GM12878 (cell line): ENCODE data around the gene TET2. TPM values are rescaled to one million over a fixed set of nuclear protein-coding genes. Genes with fewer than 3 reads are reported as not detected.

Source experiments
- ATAC-seq: fragments of 200-7000 bp; cut with Tn5 transposase; 3 replicates; pipeline ENCODE4 v1.9.1; 2020; ENCODE audit warnings: mild to moderate bottlenecking, moderate library complexity
- BruUV-seq: library from RNA; stranded (reverse); fragments of 400-500 nt; replicated peaks from 2 replicates; lab custom pipeline; 2021; lab: Mats Ljungman, UMichigan
- CTCF ChIA-PET: fragments of 300-600 bp; sonication (Branson Sonifier 250); formaldehyde crosslinking; extraction: SDS; loops from one replicate; lab custom pipeline; 2021; ENCODE audit warnings: inconsistent platforms; lab: Yijun Ruan, JAX
- POLR2A ChIA-PET: fragments of 350-600 bp; formaldehyde crosslinking; extraction: SDS; loops from one replicate; lab custom pipeline; 2021; ENCODE audit warnings: inconsistent platforms; lab: Charles Lee
- RAD21 ChIA-PET: fragments of 300-600 bp; sonication (Branson Sonifier 250); formaldehyde crosslinking; loops from one replicate; lab custom pipeline; 2023; ENCODE audit warnings: antibody characterized with exemption; ENCODE audit not compliant: unreplicated experiment; lab: Charles Lee
- SMC1A ChIA-PET: fragments of 300-600 bp; sonication (Branson Sonifier 250); formaldehyde crosslinking; loops from one replicate; lab custom pipeline; 2023; ENCODE audit not compliant: unreplicated experiment, uncharacterized antibody; lab: Charles Lee
- DNase-seq: peaks from one replicate; pipeline ENCODE4 v3.0.0-alpha.2; 2011; ENCODE audit warnings: low read depth, low spot score
- FAIRE-seq: peaks from 3 replicates; lab custom pipeline; 2011; peaks lifted over from hg19 to GRCh38; lab: Jason Lieb, UNC
- H2AFZ ChIP-seq: 2 replicates; pipeline ENCODE4 v1.6.0; 2011; ENCODE audit warnings: low read depth, low read length, control low read depth; ENCODE audit not compliant: control insufficient read depth
- H3K27ac ChIP-seq: 2 replicates; pipeline ENCODE4 v1.5.1; 2011; ENCODE audit warnings: control low read depth; ENCODE audit not compliant: control insufficient read depth, insufficient read depth
- H3K27me3 ChIP-seq, 2 experiments: replicated peaks in 1 of 2; 2 replicates each; pipeline versions ENCODE4 v1.6.0 to v1.6.1; 2011; ENCODE audit warnings: low read length in 1 of 2; ENCODE audit not compliant: control insufficient read depth in 2 of 2, insufficient read depth in 2 of 2
- H3K36me3 ChIP-seq, 2 experiments: 2 replicates each; pipeline ENCODE4 v1.5.1; 2011; ENCODE audit warnings: low read length in 1 of 2; ENCODE audit not compliant: control insufficient read depth in 2 of 2, insufficient read depth in 2 of 2
- H3K4me1 ChIP-seq: 2 replicates; pipeline ENCODE4 v1.6.1; 2011; ENCODE audit warnings: mild to moderate bottlenecking, low read length, moderate library complexity, mixed read lengths; ENCODE audit not compliant: control insufficient read depth, insufficient read depth
- H3K4me2 ChIP-seq: 2 replicates; pipeline ENCODE4 v1.6.0; 2011; ENCODE audit warnings: control low read depth; ENCODE audit not compliant: control insufficient read depth, insufficient read depth
- H3K4me3 ChIP-seq: fragments of 200-600 bp; sonication (generic); 2 replicates; pipeline ENCODE4 v1.5.1; 2016
- H3K79me2 ChIP-seq: 2 replicates; pipeline ENCODE4 v1.6.0; 2011; ENCODE audit warnings: low read length; ENCODE audit not compliant: control insufficient read depth, insufficient read depth
- H3K9ac ChIP-seq: 2 replicates; pipeline ENCODE4 v1.8.0; 2011; ENCODE audit warnings: low read length, control low read depth, mixed read lengths; ENCODE audit not compliant: control insufficient read depth, insufficient read depth
- H3K9me3 ChIP-seq: replicated peaks from 3 replicates; pipeline ENCODE4 v1.5.1; 2011; ENCODE audit warnings: mild to moderate bottlenecking, low read length; ENCODE audit not compliant: control insufficient read depth, insufficient read depth
- H4K20me1 ChIP-seq: 2 replicates; pipeline ENCODE4 v1.6.0; 2011; ENCODE audit not compliant: control insufficient read depth, insufficient read depth
- CBX5 ChIP-seq: sonication (generic); IDR thresholded peaks from 2 replicates; pipeline ENCODE4 v1.6.1; 2016; ENCODE audit warnings: low read depth, moderate library complexity, mild to moderate bottlenecking, inconsistent platforms
- DPF2 ChIP-seq: fragments of 450-650 bp; IDR thresholded peaks from 2 replicates; pipeline ENCODE4 v1.6.1; 2017; ENCODE audit warnings: mild to moderate bottlenecking
- EZH2 ChIP-seq: IDR thresholded peaks from 2 replicates; pipeline ENCODE4 v1.6.1; 2012; ENCODE audit warnings: low read depth, mild to moderate bottlenecking, control low read depth, inconsistent platforms, low read length, borderline replicate concordance; ENCODE audit not compliant: control insufficient read depth
- HDGF ChIP-seq: fragments of 450-650 bp; IDR thresholded peaks from 2 replicates; pipeline ENCODE4 v1.6.1; 2016; ENCODE audit warnings: antibody characterized with exemption
- IRF4 ChIP-seq: IDR thresholded peaks from 2 replicates; pipeline ENCODE4 v1.6.1; 2011; ENCODE audit warnings: low read depth, low read length
- MTA2 ChIP-seq: fragments of 450-650 bp; IDR thresholded peaks from 2 replicates; pipeline ENCODE4 v1.6.1; 2016; ENCODE audit warnings: low read depth, mild to moderate bottlenecking, moderate library complexity
- MYC ChIP-seq: IDR thresholded peaks from 2 replicates; pipeline ENCODE4 v1.6.1; 2011; ENCODE audit warnings: mild to moderate bottlenecking, low read length, moderate library complexity, inconsistent platforms; ENCODE audit not compliant: insufficient read depth, insufficient replicate concordance, insufficient read length, severe bottlenecking
- POLR2AphosphoS2 ChIP-seq: IDR thresholded peaks from 2 replicates; pipeline ENCODE4 v1.6.1; 2011; ENCODE audit warnings: low read depth, mild to moderate bottlenecking, low read length, improper control_type of control experiment, moderate library complexity
- RELA ChIP-seq: fragments of 450-650 bp; IDR thresholded peaks from 2 replicates; pipeline ENCODE4 v1.8.0; 2014; ENCODE audit warnings: borderline replicate concordance; ENCODE audit not compliant: partially characterized antibody
- ZNF24 ChIP-seq: fragments of 450-650 bp; IDR thresholded peaks from 2 replicates; pipeline ENCODE4 v1.6.1; 2017; ENCODE audit warnings: antibody characterized with exemption, mild to moderate bottlenecking
- ZNF622 ChIP-seq: fragments of 450-650 bp; IDR thresholded peaks from 2 replicates; pipeline ENCODE4 v1.6.1; 2017; ENCODE audit warnings: mild to moderate bottlenecking, inconsistent platforms
- WGBS: methylation state at CpG from one replicate; pipeline ENCODE4 v1.1.6; 2016; ENCODE audit warnings: low lambda C conversion rate; ENCODE audit not compliant: insufficient replicate concordance, insufficient coverage; ENCODE audit errors: missing lambda C conversion rate; 5-methylcytosine and 5-hydroxymethylcytosine counted together
- in situ Hi-C: fragments of 300-500 bp; cut with MboI; formaldehyde crosslinking; loops from 9 replicates; pipeline ENCODE4 v1.14.3; 2018; ENCODE audit warnings: mixed read lengths
- intact Hi-C: fragments of 100-400 bp; cut with micrococcal nuclease; formaldehyde crosslinking; loops from one replicate; pipeline ENCODE4 v1.14.2; 2022; ENCODE audit not compliant: unreplicated experiment
- polyA plus RNA-seq, 11 experiments: library from polyadenylated mRNA; depleted of rRNA in 4 of 11; unstranded in 6 of 11; stranded (reverse) in 5 of 11; fragments of >200 nt; fragmentation: Nextera tagmentation in 4 of 11; fragmentation: Illumina TruSeq in 1 of 11; extraction: Ambion mirVana in 4 of 11; extraction: Trizol in 1 of 11; gene quantifications; 1 replicate in 1 of 11; 2 replicates in 10 of 11; pipeline versions ENCODE4 v1.2.1 to v1.2.3, GENCODE V29; 2011 to 2016; ENCODE audit warnings: inconsistent platforms in 2 of 11, missing spikeins in 2 of 11, low read depth in 1 of 11
- total RNA-seq, 4 experiments: library from RNA; depleted of rRNA in 3 of 4; stranded (reverse); fragments of >200 nt in 3 of 4; fragmentation: Illumina TruSeq in 1 of 4; extraction: Trizol in 1 of 4; gene quantifications; 2 replicates each; pipeline versions ENCODE4 v1.2.1 to v1.2.3, GENCODE V29; 2013 to 2021
- TF ChIP-seq, protein P1 (sequence below): fragments of 450-650 bp; IDR thresholded peaks from 2 replicates; pipeline ENCODE4 v1.6.1; 2017; ENCODE audit warnings: antibody characterized with exemption, mild to moderate bottlenecking, moderate library complexity
- TF ChIP-seq, protein P2 (sequence below): fragments of 450-650 bp; conservative IDR thresholded peaks from 2 replicates; pipeline ENCODE4 v1.6.1; 2017; ENCODE audit warnings: mild to moderate bottlenecking, moderate library complexity
- TF ChIP-seq, protein P3 (sequence below): fragments of 450-650 bp; formaldehyde crosslinking; IDR thresholded peaks from 2 replicates; pipeline ENCODE4 v1.4.0; 2020; ENCODE audit warnings: mild to moderate bottlenecking, moderate library complexity

The TET2 gene
- total and polyA plus RNA-seq, 10 of the 15 experiments (the other 5 are each of a cell fraction or from before 2014, with no cell fraction given): 3.7 to 49.0 (median 27.5) TPM

DNA sequence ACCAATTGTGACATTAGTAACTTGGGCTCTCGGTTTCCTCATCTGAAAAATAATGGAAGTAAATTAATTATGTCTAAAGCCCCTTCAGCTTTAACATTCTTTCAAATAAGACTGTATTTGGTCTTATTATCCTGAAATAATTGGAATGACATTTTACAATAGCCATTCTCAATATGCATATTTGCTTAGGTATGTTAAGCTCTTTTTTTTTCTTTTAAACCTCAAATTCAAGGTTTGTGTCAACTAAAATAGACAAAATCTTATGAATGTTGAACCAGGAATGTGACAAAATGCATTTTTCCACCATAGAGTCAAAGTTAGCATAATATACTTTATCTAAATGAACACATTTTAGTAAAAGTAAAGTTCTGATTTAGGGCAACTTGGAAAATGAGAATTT, 34.4 kb upstream of the TET2 start:
- no peak for FAIRE-seq
- ATAC-seq: no peak
- no peaks in the 10 kb centered on the region for H3K27me3 ChIP-seq
- intact Hi-C loops: no loop called here
- no peak overlapping the region for H3K4me3 ChIP-seq
- no peak overlapping the region for H3K27ac ChIP-seq
- TF ChIP-seq, protein P1, sequence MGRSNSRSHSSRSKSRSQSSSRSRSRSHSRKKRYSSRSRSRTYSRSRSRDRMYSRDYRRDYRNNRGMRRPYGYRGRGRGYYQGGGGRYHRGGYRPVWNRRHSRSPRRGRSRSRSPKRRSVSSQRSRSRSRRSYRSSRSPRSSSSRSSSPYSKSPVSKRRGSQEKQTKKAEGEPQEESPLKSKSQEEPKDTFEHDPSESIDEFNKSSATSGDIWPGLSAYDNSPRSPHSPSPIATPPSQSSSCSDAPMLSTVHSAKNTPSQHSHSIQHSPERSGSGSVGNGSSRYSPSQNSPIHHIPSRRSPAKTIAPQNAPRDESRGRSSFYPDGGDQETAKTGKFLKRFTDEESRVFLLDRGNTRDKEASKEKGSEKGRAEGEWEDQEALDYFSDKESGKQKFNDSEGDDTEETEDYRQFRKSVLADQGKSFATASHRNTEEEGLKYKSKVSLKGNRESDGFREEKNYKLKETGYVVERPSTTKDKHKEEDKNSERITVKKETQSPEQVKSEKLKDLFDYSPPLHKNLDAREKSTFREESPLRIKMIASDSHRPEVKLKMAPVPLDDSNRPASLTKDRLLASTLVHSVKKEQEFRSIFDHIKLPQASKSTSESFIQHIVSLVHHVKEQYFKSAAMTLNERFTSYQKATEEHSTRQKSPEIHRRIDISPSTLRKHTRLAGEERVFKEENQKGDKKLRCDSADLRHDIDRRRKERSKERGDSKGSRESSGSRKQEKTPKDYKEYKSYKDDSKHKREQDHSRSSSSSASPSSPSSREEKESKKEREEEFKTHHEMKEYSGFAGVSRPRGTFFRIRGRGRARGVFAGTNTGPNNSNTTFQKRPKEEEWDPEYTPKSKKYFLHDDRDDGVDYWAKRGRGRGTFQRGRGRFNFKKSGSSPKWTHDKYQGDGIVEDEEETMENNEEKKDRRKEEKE: no peak
- TF ChIP-seq DPF2 (no peak), POLR2AphosphoS2 (no peak), ZNF24 (no peak), MTA2 (no peak), HDGF (no peak), EZH2 (no peak), RELA (no peak), IRF4 (no peak), ZNF622 (no peak), MYC (no peak), CBX5 (no peak)
- TF ChIP-seq, protein P2, sequence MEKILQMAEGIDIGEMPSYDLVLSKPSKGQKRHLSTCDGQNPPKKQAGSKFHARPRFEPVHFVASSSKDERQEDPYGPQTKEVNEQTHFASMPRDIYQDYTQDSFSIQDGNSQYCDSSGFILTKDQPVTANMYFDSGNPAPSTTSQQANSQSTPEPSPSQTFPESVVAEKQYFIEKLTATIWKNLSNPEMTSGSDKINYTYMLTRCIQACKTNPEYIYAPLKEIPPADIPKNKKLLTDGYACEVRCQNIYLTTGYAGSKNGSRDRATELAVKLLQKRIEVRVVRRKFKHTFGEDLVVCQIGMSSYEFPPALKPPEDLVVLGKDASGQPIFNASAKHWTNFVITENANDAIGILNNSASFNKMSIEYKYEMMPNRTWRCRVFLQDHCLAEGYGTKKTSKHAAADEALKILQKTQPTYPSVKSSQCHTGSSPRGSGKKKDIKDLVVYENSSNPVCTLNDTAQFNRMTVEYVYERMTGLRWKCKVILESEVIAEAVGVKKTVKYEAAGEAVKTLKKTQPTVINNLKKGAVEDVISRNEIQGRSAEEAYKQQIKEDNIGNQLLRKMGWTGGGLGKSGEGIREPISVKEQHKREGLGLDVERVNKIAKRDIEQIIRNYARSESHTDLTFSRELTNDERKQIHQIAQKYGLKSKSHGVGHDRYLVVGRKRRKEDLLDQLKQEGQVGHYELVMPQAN: no peak
- TF ChIP-seq, protein P3, sequence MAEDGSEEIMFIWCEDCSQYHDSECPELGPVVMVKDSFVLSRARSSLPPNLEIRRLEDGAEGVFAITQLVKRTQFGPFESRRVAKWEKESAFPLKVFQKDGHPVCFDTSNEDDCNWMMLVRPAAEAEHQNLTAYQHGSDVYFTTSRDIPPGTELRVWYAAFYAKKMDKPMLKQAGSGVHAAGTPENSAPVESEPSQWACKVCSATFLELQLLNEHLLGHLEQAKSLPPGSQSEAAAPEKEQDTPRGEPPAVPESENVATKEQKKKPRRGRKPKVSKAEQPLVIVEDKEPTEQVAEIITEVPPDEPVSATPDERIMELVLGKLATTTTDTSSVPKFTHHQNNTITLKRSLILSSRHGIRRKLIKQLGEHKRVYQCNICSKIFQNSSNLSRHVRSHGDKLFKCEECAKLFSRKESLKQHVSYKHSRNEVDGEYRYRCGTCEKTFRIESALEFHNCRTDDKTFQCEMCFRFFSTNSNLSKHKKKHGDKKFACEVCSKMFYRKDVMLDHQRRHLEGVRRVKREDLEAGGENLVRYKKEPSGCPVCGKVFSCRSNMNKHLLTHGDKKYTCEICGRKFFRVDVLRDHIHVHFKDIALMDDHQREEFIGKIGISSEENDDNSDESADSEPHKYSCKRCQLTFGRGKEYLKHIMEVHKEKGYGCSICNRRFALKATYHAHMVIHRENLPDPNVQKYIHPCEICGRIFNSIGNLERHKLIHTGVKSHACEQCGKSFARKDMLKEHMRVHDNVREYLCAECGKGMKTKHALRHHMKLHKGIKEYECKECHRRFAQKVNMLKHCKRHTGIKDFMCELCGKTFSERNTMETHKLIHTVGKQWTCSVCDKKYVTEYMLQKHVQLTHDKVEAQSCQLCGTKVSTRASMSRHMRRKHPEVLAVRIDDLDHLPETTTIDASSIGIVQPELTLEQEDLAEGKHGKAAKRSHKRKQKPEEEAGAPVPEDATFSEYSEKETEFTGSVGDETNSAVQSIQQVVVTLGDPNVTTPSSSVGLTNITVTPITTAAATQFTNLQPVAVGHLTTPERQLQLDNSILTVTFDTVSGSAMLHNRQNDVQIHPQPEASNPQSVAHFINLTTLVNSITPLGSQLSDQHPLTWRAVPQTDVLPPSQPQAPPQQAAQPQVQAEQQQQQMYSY: no peak
- WGBS: 100% methylated on average over 1 of the region's 1 CpG
- ChIA-PET POLR2A (no interaction called here), RAD21 (no interaction called here), CTCF (no interaction called here), SMC1A (interaction anchor here (1.2 kb wide), 1 partner anchor 13 kb away, joined by 4 read pairs; no protein-coding TSS in a partner anchor)
- no TSS peak for BruUV-seq
- H3K4me2 ChIP-seq: no peak overlapping the region
- no peaks in the 10 kb centered on the region for H3K79me2 ChIP-seq
- no peaks in the 10 kb centered on the region; the same call in 2 of the 3 replicates for H3K9me3 ChIP-seq
- in situ Hi-C loops: no loop called here
- no peak overlapping the region for H3K9ac ChIP-seq
- H2AFZ ChIP-seq: no peak overlapping the region
- H3K4me1 ChIP-seq: no peaks in the 10 kb centered on the region
- DNase-seq: no peak
- no peaks in the 10 kb centered on the region for H4K20me1 ChIP-seq
- no peaks in the 10 kb centered on the region for H3K36me3 ChIP-seq
